ENCODE measurements around the gene RBKS. TPM values are rescaled to one million over a fixed set of nuclear protein-coding genes. Genes with fewer than 3 reads are reported as not detected.

RBKS gene
- total RNA-seq, 2 donors from 2014 or later = 5.5 to 8.9 TPM

DNA sequence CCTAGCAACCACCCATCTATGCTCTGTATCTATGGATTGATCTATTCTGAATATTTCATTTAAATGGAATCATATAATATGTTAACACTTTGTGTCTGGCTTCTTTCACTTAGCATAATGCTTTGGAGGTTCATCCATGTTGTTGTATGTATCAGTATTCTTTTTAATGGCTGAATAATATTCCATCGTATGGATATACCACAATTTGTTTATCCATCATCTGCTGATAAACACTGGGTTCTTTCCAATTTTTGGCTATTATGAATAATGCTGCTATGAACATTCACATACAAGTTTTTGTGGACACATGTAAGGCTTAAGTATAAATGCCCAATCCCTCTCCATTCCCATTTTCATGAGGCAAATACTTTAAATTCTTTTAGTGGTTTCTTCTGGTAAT lies 65.8 kb downstream of the RBKS start:
- H3K27ac ChIP-seq = no peak overlapping the region
- no peak for DNase-seq
- no peak overlapping the region for H3K4me3 ChIP-seq
- no peaks in the 10 kb centered on the region for H3K4me1 ChIP-seq
- TF ChIP-seq, protein P1, sequence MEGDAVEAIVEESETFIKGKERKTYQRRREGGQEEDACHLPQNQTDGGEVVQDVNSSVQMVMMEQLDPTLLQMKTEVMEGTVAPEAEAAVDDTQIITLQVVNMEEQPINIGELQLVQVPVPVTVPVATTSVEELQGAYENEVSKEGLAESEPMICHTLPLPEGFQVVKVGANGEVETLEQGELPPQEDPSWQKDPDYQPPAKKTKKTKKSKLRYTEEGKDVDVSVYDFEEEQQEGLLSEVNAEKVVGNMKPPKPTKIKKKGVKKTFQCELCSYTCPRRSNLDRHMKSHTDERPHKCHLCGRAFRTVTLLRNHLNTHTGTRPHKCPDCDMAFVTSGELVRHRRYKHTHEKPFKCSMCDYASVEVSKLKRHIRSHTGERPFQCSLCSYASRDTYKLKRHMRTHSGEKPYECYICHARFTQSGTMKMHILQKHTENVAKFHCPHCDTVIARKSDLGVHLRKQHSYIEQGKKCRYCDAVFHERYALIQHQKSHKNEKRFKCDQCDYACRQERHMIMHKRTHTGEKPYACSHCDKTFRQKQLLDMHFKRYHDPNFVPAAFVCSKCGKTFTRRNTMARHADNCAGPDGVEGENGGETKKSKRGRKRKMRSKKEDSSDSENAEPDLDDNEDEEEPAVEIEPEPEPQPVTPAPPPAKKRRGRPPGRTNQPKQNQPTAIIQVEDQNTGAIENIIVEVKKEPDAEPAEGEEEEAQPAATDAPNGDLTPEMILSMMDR (IDR thresholded peaks at IDR 0.05) = no peak
- H3K9ac ChIP-seq (ENCODE audit: low read depth in 2 of 2, low read length in 2 of 2) = no peak overlapping the region
- no peaks in the 10 kb centered on the region for H3K36me3 ChIP-seq
- no peaks in the 10 kb centered on the region for H3K27me3 ChIP-seq
- H3K9me3 ChIP-seq = no peaks in the 10 kb centered on the region
- intact Hi-C loops (cut with DNase I) = no loop called here

DNA sequence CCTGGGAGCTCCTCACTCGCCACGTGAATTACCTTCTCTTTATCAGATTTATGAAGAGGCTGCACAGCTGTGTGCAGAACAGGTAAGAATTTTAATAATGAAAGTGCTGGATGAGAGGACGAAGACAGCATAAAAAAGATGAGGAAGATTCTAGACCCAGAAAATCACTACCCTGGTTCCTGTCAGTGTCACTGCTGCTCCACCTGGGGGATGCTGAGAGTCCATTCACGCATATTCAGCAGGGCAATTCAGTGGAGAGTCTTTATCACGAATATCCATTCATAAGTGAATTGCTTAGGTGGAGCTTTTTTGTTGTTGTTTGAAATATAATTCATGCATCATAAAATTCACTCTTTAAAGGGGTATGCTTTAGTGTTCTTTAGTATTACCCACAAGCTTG lies 66.6 kb downstream of the RBKS start:
- DNase-seq = no peak
- TF ChIP-seq, protein P1 (IDR thresholded peaks at IDR 0.05) = no peak
- Histone ChIP-seq H3K4me1 (no peaks in the 10 kb centered on the region), H3K4me3 (no peak overlapping the region), H3K9me3 (no peaks in the 10 kb centered on the region), H3K9ac (ENCODE audit: low read depth in 2 of 2, low read length in 2 of 2) (no peak overlapping the region), H3K36me3 (no peaks in the 10 kb centered on the region), H3K27ac (no peak overlapping the region), H3K27me3 (no peaks in the 10 kb centered on the region)
- intact Hi-C loops (cut with DNase I) = no loop called here

DNA sequence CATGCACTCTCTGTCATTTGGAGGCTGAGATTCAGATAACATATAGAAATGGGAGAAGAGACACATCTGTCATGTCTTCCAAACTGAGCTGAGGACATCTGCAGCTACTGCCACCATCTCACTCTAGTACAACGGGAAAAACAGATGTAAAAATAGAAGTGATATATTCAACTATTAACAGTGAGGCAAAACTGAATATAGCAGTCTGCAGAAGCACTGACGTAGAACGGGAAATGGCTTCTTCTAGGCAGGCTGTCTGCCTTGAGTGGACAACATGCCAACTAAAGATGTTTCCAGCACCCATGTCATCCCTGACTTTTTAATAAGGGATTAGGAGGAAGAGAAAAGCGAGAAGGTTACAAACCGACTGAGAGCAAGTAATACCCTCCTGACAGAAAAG lies 67.1 kb downstream of the RBKS start:
- TF ChIP-seq, protein P1 (IDR thresholded peaks at IDR 0.05) = no peak
- Histone ChIP-seq H3K9ac (ENCODE audit: low read depth in 2 of 2, low read length in 2 of 2) (no peak overlapping the region), H3K36me3 (no peaks in the 10 kb centered on the region), H3K4me1 (no peaks in the 10 kb centered on the region), H3K9me3 (no peaks in the 10 kb centered on the region), H3K27me3 (no peaks in the 10 kb centered on the region), H3K4me3 (no peak overlapping the region), H3K27ac (no peak overlapping the region)
- no peak for DNase-seq
- intact Hi-C loops (cut with DNase I) = no loop called here

DNA sequence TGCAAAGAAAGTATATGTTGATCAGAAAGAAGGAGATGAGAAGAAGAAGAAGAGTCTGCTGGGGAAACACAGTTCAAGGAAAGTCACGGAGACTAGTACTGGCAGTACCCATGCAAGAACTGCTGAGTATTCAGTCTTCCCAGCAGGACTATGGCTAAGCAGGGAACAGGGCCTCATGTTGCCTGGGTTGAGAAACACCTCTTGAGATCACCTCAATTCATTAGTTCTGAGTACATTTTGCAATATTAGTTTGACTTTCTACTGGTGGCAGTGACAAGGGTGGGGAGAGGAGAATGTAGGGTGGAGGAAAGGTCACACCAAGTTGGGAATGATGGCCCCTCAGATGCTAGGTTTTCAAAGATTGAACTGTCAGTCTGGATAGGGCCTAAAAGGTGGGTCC lies 68.1 kb downstream of the RBKS start:
- Histone ChIP-seq H3K4me1 (no peaks in the 10 kb centered on the region), H3K27me3 (no peaks in the 10 kb centered on the region), H3K9me3 (no peaks in the 10 kb centered on the region), H3K36me3 (no peaks in the 10 kb centered on the region), H3K9ac (ENCODE audit: low read depth in 2 of 2, low read length in 2 of 2) (no peak overlapping the region), H3K27ac (no peak overlapping the region), H3K4me3 (no peak overlapping the region)
- intact Hi-C loops (cut with DNase I) = no loop called here
- TF ChIP-seq, protein P1 (IDR thresholded peaks at IDR 0.05) = no peak
- no peak for DNase-seq

DNA sequence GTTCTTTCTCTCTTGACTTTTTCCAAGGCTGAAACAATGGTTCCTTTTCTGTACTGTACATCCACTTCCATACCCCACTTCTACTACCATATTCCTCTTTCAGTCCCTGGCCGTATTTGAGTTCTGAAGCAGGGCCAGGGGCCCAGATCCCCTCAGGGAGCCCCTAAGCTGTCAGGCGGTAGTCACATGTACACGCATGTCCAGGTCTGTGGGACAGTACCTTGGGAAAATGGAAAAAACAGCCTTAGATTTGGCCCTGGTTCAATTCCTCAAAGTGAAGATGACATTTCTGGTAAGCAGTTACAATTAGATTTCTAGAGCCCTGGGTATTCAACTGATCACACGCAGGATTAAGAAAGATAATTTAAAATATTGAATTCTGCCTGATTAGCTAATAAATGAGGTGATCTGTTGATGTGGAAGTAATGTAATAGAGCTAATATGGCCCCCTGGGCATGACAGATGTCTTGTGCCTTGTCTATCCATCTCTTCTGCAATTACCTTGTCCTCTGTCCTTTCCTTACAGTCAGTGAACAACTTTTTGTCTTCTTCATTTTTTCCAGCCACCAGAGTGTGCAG lies 74.2 kb downstream of the RBKS start:
- no peak overlapping the region for H3K4me3 ChIP-seq
- H3K27me3 ChIP-seq = no peaks in the 10 kb centered on the region
- intact Hi-C loops (cut with DNase I) = loop anchor here (10.0 kb wide), 1 partner anchor 59 kb away; no protein-coding TSS in a partner anchor
- TF ChIP-seq, protein P1 (IDR thresholded peaks at IDR 0.05) = no peak
- H3K36me3 ChIP-seq = no peaks in the 10 kb centered on the region
- no peak for DNase-seq
- H3K9ac ChIP-seq (ENCODE audit: low read depth in 2 of 2, low read length in 2 of 2) = no peak overlapping the region
- H3K4me1 ChIP-seq = no peaks in the 10 kb centered on the region
- no peaks in the 10 kb centered on the region for H3K9me3 ChIP-seq
- H3K27ac ChIP-seq = no peak overlapping the region

Data from colonic mucosa (tissue), 4 donors.